Measurements from ENCODE around the gene RNASE4.

- TF ChIP-seq POLR2AphosphoS5 (IDR thresholded peaks at IDR 0.05; ENCODE audit: low read depth, low read length): no peak
- no peak for TF ChIP-seq REST (IDR thresholded peaks at IDR 0.05; ENCODE audit: insufficient read depth in 1 of 2, low read depth in 2 of 2, low read length in 2 of 2)
Measured at GRCh38 chr14:20746566-20746965, 62.2 kb downstream of the RNASE4 start.
